HG02610 (cell line): ENCODE results near the gene EVA1A.
A peak's percentile ranks its signal among the peaks of the same experiment; 100 is the strongest.

Experiments used
- ATAC-seq: cut with Tn5 transposase; IDR thresholded peaks from one replicate; pipeline ENCODE4 v1.9.1; 2021; ENCODE audit warnings: mild to moderate bottlenecking, moderate library complexity; ENCODE audit not compliant: unreplicated experiment

EVA1A gene, protein sequence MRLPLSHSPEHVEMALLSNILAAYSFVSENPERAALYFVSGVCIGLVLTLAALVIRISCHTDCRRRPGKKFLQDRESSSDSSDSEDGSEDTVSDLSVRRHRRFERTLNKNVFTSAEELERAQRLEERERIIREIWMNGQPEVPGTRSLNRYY

GRCh38 chr2:75560768-75561565 is at the start of gene EVA1A:
EVA1A (minus strand) TSS chr2:75560939; CDS start chr2:75518140, 42,799 bp downstream.
- no peak for ATAC-seq

GRCh38 chr2:75609937-75610508 is 49.3 kb upstream of the EVA1A start:
- ATAC-seq, result no peak

- no peak for ATAC-seq
Measured at GRCh38 chr2:75609334-75609689, 48.6 kb upstream of the EVA1A start.

- peak; percentile 54 for ATAC-seq
Measured at GRCh38 chr2:75608684-75609333, 48.1 kb upstream of the EVA1A start.

DNA sequence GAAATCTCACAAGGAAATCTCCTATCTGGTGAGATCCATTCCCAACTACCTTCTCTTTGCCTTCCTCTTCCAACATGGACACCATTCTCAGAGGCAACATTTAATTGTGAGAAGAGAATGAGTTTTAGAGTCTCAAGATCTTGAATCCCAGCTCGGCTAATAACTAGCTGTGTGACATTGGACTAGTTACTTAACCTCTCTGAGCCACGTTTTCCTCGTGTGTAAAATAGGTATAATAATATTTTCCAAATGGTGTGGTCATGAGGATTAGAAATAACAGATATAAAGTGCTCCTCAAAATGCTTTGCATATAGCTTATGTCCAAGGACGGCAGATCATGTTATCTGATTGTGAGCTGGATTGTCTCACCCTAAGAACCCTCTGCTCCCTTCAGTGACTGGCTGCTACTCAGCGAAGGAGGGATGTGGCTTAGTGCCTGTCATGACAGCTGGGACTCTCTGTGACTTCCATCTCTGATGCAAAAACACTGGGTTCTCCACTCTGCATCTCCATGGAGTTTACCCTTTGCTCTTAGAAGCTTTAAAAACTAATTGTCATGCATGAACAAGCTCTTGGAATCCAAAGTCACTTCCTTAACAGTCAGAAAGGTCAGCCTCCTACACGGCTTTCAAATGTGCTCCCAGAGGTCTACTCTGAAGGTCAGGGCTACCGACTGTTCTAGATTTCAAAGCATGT is 47.4 kb upstream of the EVA1A start:
- no peak for ATAC-seq

DNA sequence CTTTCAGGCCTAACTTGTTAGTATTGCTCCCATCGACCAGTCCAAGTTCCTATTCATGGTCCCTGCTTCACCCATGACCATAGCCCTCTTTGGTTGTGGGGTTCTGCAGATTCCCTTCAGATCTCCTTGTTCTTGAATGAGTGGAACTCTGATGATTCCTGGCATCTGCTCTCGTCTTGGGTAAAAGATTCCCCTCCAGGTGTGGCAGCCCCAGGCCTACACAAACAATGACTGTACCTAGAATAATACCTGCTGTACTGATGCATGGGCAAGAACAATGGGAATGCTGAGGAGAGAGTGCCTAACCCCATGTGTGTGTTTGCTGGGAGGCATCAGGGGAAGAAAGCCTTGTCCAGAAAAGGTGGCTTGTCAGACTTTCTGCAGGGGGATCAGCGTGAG is 46.7 kb upstream of the EVA1A start:
- ATAC-seq, result no peak

DNA sequence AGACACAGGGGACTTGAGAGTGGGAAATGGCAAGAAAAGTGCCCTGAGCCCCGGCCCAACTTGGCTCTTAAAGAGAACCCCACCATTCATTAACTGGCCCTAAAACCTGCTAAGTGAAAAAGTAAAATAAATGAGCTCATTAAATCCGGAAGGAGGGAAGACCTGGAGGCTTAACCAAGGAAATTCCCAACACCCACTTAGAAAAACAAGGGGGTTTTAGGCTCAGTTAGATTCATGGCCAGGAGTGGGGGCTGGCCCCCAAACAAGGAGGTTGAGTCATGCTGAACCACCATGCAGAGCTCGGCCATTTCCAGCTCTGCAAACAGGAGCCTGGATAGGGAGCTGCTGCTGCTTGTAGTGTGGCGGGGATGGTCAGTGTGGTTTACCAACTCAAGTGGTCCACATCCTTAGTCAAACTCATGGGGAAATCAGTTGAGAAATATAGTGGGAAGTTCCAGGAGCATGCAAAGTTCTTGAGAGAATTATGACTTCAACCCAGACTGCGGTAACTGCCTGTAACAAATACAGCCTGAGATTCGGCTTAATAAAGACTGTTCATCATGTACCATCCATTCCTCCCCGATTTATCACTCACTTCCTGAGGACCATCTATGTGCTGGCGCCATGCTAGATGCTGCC is 46.1 kb upstream of the EVA1A start:
- ATAC-seq, result no peak

- no peak for ATAC-seq
Measured at GRCh38 chr2:75605770-75606529, 45.2 kb upstream of the EVA1A start.

DNA sequence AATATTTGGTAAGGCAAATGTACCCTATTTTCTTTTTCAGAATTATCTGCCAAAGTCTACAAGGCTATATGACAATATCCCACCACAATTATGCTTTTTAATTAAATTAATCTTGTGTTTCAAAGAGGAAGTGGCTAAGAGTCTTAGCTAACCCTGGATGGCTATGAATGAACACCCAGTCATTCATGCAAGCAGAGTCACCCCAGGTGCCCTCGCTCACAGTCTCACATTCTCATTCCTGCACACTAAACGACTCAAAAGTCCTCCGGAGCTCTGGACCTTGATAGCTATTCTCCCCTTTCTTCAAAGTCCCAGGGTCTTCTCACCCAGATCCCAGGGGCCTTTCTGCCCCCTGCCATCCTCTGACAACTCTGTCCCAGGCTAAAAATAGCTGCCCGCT is 43.7 kb upstream of the EVA1A start:
- ATAC-seq, result peak; percentile 39

DNA sequence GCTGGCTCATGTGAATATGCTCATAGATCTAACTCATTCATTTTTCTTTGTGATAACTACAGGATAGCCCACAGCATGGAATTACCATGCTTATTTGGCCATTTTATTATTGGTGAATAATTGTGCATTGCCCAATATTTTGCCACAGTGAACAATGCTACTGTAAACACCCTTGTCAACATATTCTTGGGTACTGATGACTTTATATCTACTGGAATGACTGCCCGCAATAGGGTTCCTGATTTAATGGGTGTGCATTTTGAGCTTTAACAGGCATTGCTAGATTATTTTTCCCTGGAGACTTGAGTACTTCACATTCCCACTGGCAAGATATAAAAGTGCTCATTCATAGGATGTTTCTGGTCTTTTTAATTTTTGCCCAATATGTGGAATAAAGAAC is 42.7 kb upstream of the EVA1A start:
- ATAC-seq, result no peak

GRCh38 chr2:75602724-75603342 is 42.1 kb upstream of the EVA1A start:
- no peak for ATAC-seq

GRCh38 chr2:75600461-75601011 is 39.8 kb upstream of the EVA1A start:
- no peak for ATAC-seq

- no peak for ATAC-seq
Measured at GRCh38 chr2:75598589-75599155, 37.9 kb upstream of the EVA1A start.

- ATAC-seq, result no peak
Measured at GRCh38 chr2:75597949-75598348, 37.2 kb upstream of the EVA1A start.

DNA sequence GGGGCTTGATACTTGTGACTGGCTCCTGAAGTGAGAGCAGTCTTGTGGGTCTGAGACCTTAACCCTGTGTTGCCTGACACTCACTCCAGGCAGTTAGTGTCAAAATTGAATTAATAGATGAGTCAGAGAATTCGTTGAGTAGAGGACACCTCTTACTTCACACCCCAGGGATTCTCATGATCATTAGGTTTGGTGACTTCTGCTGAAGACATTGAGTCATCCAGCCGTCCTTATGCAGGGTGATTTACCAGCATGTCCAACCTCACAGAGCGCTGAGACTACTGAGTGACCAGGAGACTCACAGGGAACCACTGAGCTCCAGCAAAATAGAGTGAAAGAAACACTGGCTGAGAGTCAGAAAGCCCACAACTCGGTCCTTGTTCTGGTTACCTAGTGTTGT is 36.0 kb upstream of the EVA1A start:
- ATAC-seq, result no peak

DNA sequence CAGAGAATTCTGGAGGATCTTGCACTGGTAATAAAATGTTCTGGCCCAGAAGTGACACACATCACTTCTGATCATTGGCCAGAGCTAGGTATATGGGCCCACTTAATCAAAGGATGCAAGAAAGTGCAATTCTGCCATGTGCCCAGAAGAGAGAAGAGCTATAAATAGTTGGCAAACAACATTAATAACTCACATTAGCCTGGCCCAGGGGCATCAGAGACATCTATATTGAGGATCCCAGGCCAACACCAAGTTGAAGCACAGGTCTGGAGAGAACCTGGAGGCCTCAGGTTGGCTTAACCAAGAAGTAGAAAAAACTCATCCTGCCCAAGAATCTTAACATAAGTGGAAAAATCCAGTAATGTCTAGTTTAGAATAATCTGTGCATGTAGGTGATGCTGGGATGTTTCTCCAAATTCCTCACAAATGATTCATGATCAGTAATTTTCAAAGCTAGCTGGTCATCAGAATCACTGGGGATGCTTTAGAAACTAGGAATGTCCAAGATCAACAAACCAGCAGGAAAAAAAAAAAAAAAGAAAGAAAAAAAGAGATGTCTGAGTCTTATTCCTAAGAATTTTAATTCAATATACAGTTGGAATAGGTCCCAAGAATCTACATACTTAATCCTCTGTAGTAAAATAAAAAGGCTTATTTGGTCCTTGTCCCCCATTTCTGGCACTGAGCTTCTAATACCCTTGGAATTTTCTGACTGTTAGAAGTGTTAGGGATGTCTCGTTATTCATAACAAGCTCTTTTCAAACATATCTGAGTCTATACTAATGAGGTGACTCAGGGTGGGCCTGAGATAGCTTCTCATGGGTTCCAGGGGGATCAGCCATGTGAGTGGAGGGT is 35.0 kb upstream of the EVA1A start:
- no peak for ATAC-seq

DNA sequence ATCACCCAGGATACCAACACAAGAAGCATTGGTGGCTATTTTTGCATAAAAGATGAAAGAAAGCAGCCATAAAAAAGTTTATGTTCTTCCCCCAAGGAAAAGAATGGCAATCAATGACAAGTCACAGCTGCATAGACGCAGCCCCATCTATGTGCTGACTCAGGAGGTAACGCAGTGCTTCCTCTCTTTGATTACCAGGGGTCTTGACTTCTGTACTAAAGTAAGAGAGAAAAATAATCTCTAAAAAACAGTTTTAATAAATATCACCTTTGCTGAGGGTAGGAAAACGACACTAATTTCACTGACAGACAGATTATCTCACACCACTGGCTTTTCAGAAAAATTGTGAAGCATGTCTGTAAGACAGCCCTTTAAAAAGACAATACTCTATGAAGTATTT is 33.9 kb upstream of the EVA1A start:
- ATAC-seq, result no peak

GRCh38 chr2:75592888-75593287 is 32.1 kb upstream of the EVA1A start:
- no peak for ATAC-seq
